ENCODE results near the gene KATNAL1. TPM values are rescaled to one million over a fixed set of nuclear protein-coding genes. Genes with fewer than 3 reads are reported as not detected.

KATNAL1 gene
- 14.3 and 21.8 TPM in 2 replicates for total RNA-seq (2014; rRNA removed; shearing (Covaris generic))

DNA sequence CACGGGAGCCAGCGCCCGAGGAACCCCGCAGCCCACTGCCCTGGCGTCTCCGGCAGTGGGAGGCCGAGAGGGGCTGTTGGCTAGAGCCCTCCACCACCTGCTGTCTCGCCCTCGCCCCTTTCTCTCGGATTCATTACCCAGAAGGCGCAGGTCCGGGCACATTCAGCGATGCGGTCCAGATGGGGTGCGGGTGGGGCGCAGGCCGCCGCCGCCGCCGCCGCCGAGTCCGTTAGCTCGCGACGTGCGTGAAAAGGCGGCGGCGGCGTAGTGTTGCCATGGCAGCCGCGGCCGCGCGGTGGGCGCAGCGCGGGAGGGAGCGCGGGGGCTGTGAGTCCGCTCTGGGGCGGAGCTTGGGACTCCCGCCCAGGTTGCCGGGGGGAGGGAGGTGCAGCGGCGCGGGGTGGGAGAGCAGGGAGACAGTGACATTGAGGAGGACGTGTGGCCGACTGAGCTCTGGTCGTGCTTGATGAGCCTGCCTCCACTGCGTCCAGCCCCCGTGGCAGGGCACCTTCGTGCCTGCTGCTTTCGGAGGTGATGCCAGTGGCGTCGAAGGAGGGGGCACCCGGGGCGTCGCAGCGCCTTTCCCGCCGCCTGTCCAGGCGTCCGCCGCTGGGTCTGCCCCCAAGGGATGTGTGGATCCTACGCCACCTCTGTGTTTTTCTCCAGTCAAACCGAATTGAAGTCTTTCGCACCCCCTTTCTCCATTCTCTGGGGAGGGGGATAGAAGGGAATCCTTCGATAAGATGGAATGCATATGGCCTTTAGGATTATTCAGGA, at the start of gene KATNAL1:
TSS of gene KATNAL1 (minus strand) at position 358 of the 777 bp plus-strand sequence. CDS start 23,774 bp downstream, outside the sequence.
- DNase-seq (ENCODE audit: low read depth), result peak; percentile 83

DNA sequence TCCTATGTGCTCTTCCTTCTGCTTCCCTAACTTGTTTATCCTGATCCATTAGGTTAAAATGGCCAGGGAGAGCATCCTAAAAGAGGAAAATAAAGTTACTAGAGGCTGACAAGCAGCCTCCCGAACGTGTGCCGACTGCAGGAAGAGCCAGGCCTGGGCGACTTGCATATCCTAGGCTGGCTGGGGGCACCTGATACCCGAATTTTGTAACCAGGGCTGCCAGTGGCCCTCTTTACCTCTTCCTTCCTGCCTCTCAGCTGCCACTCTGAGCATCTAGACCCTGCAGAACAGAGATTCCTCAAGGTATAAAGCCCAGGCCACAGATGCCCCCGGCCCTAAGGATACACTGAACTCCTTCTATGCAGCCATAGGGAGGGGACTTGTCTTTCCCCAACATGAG, 48.5 kb upstream of the KATNAL1 start:
- DNase-seq (ENCODE audit: low read depth), result no peak

DNA sequence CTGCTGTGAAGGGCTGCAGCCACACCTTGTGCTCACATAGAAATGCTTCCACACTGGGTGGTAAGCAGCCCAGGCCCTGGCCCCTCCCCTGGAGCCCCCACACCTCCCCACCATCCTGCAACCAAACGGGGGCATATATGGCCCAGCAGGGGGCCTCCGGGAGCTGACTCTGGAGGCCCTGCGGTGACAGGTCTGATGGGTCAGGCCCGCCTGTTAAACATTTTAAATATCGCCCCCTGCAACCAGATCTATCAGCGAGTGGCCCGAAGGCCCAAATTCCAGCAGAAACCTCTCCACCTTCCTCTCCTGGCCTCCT, 48.0 kb upstream of the KATNAL1 start:
- DNase-seq (ENCODE audit: low read depth), result no peak

DNA sequence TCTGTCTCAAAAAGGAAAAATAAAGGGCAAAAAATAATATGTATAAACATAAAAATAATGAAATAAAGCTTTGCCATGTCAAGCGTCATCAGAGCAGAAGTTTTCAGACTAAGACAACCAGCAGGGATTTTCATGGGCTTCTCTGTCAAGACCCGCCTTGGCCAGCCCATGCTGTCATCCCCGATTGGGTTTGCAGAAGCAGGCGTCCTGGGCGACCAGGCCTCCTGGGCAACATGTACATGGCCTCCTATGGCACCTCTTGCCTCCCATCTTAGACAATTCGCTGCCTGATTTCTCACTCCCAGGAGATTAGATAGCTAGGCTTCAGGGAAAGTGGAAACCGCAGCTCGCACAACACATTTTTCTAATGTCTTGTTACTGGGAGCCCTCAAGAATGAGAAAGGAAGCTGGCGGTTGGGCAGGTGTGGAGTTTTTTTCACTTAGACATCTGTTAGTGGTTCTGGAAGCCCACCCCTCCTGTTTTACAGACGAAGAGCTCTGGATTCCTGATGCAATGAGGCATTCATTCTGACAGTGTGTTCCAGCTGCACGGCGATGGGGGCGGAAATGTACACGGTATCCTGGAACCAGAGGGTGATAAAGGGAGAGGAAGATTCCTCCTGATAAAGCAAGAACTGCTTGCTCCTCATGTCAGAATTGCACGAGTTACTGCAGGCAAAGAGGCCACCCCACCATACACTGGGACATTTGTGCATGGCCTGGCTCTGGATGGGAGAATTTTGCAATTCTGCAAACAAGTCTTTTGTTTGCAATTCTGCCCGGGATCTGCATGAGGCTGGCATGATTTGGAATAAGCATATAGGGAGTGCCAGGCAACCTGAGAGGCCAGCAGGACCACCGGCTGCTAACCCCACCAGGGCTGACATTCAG, 47.4 kb upstream of the KATNAL1 start:
- DNase-seq (ENCODE audit: low read depth), result no peak

DNA sequence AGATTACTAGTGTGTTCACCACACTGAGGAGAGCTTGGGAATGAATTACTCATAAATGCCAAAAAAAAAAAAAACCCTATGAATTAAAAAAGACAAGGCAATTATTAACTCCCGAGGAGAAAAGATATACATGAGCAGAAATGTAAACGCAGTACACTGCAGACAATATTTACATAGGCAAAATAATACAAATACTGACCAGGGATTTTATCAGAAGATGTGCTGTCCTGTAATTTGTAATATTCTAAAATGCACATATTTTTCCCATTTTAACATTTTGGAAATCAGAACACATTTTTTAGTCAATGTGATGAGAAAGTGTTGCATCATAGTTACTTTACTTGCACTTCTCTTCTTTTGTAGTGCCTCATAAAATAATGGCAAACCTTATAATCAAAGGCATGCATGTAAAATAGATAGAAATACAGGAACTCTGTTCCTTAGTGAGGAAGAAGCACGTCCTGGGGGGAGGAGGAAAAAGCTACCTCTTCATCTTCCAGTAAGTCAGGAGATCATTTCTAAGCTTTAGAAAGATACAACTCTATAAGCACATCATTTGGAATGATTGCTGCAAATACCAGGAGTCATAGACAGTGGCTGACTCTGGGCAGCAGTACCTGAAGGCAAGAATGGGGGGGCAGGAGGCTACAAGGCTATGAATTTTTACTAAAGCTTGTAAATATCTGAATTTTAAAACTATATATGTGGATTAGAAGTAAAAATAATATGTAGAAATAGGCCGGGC, 46.3 kb upstream of the KATNAL1 start:
- no peak for DNase-seq (ENCODE audit: low read depth)

DNA sequence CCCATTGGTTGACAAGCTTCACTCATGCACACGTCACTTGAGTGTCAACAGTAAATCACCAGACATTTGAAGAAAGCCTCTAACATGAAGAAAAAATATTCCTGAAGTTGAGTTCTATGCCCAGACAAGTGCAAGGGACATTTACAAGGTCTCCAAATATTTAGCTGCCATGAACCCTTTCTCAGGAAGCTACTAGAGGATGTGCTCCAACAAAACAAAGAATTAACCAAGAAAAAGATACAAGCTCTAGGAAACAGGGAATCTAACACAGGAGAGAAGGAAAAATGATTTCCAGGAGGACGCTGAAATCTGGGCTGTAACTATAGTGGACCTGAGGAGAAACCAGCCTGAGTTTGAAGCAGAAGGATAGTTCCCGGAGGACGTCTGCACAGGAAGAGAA, 45.7 kb upstream of the KATNAL1 start:
- DNase-seq (ENCODE audit: low read depth), result no peak

DNA sequence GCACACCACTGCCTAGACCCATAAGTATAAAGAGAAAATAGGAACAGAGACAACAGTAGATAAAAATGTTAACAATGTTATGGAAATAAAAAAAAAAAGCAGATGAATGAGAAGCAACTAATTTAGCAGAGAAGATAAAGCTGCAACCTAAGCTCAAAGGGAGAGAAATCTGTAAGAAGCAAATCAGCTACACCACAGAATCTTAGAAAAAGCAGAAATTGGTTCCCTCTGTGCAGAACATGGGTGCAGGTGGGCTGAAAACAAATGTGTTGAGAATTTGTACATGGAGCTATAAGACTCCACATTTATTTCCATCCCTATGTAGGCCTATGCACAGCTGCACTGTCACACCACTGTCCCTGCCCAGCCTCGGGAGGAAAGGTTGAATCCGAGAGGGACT, 44.8 kb upstream of the KATNAL1 start:
- no peak for DNase-seq (ENCODE audit: low read depth)

DNA sequence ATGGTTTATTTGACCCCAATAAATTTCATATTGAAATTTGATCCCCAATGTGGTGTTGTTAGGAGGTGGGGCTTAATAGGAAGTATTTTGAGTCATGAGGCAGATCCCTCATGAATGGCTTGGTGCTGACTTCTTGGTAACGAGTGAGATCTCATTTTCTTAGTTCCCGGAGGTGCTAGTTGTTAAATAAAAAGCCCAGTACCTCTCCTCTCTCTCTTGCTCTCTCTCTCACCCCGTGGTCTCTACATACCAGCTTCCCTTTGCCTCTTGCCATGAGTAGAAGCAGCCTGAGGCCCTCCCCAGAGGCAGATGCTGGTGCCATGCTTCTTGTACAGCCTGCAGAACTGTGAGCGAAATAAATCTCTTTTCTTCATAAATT, 39.4 kb upstream of the KATNAL1 start:
- no peak for DNase-seq (ENCODE audit: low read depth)

DNA sequence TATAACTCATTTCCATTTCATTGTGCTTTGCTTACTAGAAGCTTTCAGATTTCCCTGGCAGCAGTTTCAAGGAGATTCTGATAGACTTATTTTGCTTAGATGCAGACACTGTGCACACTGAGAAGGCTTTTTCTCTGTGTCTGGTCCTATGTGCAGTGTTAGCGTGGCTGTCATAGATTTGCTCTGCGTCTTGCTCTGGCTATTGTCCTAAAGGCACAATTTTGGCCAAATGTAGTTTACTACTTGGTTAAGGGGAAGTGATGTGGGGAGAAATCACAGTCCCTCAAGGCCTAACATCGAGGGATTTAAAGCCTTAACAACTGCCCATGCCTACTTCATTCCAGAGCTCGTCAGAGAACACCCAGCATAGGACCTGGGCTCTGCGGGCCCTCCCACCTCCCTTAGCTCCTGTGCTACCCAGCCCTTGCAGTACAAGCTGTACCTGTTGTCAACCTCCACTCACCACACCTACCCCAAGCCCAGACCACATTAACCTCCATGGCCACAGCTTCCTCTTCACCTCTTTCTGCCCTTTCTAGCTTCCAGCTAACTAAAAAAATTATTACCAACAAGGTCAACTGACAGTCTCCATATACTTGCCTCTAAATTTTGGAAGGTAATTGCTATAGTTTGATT, 38.9 kb upstream of the KATNAL1 start:
- DNase-seq (ENCODE audit: low read depth), result no peak

DNA sequence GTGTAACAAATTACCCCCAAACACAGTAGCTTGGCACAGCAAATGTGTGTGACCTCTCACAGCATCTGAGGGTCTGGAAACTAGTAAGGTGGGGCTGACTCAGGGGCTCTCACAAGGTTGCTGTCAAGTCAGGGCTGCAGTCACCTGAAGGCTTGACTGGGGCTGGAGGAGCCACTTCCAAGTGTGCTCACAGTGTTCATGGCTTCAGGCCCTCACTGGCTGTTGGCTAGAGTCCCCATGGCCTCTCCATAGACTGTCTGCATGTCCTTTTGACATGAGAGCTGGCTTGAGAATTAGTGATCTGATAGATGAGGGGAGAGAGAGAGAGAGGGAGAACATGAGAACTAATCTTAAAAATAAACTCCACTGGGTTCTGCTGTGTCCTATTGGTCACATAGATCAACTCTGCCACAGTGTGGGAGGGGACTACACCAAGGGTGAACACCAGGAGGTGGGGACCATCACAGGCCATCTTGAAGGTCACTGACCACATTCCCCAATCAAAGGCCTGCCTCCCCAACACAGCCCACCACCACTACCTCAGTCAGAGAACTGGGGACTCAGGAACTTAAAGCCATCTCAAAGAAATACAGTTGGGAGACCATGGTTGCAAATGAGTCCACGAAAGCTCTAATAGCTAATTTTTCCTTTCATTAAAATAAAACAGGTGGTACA, 38.2 kb upstream of the KATNAL1 start:
- no peak for DNase-seq (ENCODE audit: low read depth)

DNA sequence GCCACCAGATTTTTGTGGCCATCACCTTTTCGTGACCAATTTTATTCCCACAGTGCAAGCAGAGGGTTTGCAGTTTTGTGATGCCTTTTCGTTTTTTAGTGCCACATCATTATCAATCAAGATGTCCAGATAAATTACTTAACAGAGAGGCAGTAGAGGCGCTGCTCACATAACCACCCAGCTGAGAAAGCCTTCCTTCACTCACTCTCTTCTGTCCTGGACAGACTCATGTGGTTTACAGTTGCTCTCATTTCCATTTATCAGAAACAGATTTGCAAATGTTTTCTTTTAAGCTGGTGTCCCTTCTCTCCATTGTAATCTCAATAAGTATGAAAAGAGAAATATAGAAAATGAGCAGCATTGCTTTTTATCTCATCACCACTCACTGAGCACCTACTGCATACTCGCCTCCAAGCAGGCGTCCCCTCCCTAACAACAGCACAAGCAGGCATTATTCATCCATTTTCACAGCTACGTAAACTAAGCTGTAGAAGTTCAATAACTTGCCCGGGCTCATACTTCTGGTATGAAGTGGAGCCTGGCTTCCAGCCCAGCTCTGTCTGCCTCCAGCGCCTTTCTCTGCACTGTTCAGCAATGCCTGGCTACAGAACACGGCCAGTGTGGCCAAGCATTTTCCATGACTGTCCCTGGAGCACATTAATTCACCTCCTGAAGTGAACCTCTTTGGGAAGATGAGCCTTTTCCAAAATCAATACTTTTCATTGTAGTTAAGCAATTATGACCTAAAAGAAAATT, 34.6 kb upstream of the KATNAL1 start:
- DNase-seq (ENCODE audit: low read depth), result peak; percentile 63

DNA sequence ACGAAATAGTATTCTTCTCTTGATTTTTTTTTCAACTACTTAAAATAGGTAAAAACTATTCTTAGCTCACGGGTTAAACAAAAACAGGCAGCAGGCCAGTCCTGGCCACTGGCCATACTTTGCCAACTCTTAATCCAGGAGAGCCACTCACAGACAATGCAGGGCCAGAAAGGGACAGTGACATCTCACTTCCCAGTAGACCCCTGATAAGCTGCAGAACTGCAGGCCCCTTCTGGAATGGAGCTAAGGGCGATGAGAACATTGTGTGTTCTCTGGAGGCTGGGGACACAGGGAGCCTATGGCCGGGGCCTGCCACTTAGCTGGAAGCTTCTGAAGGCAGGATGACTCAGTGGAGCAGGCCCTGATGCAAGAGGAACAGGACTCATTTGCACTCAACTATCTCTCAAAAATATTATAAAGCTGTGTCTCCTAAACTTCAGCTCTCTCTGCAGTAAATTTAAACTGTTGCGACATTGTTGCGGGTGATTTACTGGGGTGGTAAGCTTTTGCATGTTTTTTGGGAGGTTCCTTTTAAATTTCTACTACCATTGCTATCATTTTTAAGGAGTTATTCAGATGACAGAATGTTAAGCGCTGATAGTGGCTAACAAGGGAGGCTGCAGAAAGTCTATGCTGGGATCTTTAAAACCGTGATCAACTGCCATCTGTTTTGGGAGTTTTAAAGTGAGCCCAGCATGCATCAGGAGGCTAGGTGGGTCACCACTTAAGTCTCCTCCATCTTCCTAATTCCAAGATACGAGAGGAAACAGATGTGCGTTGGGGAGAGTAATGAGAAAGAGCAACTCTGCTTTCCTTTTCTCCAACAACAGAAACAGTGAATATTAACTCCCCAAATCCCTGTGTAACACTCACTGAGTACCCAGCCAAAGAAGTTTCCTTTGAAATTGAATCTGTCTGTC, 33.2 kb upstream of the KATNAL1 start:
- DNase-seq (ENCODE audit: low read depth), result peak; percentile 54

DNA sequence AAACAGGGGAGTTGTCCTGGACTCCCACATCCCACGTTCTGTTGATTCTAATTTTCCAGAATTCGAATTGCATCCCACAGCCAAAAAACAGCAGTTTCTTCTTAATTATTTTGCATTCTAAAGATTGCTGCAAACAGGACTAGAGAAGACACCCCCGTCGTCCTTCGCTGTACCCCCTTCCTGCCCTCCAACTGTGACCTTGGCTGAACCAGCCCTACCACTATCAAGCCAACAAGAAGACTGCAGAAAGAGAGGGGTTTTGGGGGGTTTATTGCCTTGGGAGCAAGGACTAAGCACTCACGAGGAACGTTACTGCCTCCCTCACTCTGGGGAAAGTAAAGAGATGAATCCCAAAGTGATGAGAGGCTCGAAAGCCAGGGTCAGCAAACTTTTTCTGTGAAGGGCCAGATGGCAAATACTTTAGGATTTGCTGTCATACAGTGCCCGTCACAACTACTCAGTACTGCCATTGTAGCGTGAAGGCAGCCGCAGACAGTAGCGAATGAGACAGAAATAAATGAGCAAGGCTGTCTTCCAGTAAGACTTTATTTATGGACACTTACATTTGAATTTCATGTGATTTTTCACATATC, 32.5 kb upstream of the KATNAL1 start:
- DNase-seq (ENCODE audit: low read depth), result no peak

DNA sequence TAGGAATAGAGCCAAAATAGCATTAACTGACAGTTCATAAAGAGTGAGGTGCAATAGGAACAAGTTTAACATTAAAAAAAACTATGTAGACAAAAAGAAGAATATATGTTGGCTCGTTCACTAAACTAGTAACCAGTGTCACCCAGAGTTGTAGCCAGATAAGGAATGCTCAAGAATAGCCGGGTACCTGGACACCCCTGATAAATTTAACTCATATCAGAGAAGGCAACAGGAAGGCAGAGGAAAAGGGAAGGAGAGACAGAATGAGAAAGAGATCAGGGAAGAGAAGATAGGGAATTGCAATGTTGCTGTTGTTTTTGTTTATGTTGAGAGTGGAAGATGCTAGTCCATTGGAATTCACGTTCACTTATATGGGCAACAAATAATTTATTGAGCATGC, 31.6 kb upstream of the KATNAL1 start:
- no peak for DNase-seq (ENCODE audit: low read depth)

DNA sequence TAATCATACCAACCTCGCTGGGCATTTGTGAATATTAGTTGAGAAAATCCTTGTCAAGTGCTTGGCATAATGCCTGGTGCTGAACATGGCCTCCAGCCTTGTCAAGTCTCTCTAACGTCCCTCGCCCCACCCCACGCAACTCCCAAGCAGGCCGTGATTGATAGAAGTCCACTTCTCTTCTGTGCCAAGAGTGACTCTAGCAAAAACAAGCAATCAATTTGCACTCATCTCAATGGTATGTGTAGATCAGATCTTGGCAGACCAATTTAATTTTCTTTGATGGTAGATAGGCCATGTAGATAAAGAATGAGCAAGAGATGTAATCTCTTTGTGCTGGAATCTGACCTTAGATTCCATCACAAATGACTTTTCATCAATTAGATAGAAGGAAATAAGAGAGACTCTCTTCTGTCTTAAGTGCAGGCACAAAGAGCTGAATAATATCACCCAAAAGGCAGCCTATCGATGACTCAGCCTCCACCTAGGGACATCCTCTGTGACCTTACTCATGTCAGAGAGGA, 31.0 kb upstream of the KATNAL1 start:
- DNase-seq (ENCODE audit: low read depth), result peak; percentile 7

DNA sequence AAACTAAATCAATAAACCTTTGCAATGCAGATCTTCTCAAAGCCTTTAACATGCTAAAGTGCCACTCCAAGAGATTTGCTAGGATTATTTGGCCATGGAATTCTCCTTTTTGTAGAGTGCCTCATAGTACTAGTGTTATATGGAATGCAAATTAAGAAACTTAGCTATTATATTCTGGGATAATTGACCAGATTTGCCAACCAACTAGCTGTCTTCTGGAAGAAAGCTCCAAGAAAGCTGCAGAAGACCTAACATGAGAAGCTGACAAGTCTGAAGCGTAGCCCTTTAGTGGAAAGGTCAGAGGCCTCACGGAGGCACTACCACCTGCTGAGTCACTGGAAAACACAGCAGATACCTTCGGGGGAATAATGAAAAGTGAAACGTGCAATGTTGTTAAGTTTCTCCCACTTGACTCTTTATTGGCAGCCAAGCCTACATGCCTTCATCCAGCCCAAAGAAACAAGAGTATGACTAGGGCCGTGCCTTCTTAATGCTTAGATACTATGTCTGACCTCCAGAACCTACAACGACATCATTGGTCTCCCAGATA, 29.8 kb upstream of the KATNAL1 start:
- DNase-seq (ENCODE audit: low read depth), result no peak

DNA sequence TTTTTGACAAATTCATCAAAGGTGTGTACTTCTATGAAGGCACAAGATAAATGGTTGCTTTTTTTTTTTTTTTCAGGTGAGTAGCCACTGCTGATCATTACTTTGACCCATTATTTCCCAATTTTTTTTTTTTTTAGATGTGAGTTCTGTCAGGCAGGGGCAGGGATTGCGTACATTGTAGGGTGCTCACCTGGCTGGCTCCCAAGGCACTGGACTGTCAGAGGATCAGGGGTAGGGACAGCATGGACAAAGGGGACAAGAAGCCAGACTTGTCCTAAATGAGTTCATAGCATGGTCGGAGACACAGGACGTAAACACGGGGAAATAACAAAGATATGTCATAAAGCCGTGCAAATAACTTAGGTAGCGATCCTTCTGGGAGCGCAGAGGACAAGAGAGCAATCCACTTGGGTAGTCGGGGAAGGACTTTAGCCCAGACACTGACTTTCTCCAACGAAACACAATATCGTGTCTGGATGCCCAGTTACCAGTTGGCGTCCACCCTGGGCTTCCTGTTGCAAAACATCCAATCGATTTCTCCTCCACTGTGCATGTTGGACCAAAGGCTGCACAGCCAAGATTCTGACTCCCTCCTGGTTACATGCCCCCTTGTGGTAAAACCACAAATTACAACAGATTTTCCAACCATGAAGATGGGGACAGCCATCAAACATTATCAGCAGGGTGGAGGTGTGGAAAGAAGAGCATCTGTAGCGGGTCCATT, 27.5 kb upstream of the KATNAL1 start:
- DNase-seq (ENCODE audit: low read depth), result peak; percentile 39

DNA sequence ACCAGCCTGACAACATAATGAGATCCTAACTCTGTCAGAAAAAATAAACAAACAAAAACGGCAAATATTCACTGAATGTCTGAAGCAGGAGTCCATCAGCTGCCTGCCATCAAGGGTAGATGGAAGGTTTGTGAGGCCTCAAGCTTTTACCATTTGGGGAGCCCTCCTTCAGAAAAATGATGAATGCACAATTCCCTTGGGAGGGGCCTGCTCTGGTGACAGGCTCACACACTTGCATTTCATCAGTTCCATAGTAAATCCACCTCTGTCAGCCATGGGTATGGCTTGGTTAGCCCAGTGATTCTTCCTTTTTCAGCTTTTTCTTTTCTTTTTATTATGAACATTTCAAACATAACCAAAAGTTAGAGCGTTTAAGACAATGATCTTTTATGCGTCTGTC, 26.3 kb upstream of the KATNAL1 start:
- DNase-seq (ENCODE audit: low read depth), result no peak

All from Daoy (cell line).